GDM1 (cell line): Measurements from ENCODE around the gene PTPRN2.

Experiments used
- DNase-seq: peaks from one replicate; lab custom pipeline; 2025; lab: John Stamatoyannopoulos, UW

The PTPRN2 gene

DNA sequence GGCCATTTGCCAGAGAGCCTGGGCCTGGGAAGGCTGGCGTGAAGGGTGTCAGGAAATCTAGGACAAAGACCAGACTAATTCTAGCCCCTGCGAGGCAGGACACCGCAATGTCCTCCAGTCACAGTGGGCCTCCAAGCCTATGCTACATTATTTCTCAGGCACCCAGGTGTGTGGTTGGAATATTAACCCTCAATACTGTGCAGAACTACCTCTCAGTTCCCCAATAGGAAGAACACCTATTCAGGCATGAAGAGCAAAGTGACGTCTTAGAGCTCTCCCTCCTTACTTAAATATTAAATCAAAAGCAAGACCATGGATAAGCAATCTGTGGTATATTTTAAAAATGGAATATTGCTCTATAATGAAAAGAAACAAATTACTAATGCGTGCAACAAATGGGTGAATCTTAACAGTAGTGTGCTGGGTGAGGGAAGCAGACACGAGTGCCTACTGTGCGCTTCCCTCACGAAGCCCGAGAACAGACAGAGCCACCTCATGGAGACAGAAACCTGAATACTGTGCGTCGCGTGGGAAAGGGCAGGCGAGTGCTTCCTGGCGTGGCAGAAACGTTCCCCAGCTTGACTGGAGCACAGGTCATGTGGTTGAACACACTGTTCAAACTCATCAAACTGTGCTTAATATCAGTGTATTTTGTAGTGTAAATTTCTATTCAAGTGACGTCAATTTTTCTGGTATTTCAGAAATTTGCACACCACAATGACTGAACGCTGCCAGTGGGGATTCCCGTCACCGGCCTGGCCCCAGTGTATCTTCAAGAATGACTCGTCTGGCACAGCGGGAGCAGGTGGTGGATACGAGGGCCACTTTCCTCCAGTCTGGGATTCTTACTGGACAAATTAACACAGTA is 15.5 kb upstream of the PTPRN2 start:
- no peak for DNase-seq

GRCh38 chr7:158602041-158602440 is 14.4 kb upstream of the PTPRN2 start:
- DNase-seq = no peak

DNA sequence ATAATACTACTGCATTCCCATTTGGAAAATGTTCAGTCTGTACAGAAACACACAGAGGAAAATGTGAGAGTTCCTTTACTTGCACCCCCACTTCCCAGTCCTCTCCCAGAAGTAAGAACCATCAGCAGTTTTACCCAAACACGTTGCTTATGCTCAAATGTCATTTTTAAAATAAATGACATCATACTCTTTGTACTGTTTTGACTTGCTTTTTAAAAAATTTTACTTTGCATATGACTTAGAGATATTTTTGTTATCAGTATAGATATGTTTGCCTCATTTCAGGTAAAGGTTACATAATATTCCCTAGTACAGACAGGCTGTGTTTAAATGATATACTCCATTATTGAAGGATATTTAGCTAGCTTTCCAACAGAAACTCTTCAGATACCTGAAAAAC is 13.5 kb upstream of the PTPRN2 start:
- no peak for DNase-seq

- no peak for DNase-seq
These were observed 9.1 kb upstream of the PTPRN2 start for GRCh38 chr7:158596745-158597144.

- DNase-seq = no peak
These were observed 8.7 kb upstream of the PTPRN2 start for GRCh38 chr7:158596309-158596708.

DNA sequence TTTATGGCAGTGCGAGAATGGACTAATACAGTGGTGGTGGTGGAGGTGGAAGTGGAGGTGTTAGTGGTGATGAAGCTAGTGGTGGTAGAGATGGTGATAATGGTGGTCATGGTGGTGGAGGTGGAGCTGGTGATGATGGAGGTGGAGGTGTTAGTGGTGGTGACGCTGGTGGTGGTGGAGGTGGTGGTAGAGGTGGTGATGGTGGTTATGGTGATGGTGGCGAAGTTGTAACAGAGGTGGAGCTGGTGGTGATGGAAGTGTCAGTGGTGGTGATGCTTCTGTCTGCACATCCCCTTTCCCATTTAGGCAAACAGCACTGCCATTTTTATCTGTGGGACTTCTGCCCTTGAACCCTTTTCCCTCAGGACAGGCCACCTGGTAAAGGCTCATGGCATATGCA is 7.4 kb upstream of the PTPRN2 start:
- DNase-seq = no peak

DNA sequence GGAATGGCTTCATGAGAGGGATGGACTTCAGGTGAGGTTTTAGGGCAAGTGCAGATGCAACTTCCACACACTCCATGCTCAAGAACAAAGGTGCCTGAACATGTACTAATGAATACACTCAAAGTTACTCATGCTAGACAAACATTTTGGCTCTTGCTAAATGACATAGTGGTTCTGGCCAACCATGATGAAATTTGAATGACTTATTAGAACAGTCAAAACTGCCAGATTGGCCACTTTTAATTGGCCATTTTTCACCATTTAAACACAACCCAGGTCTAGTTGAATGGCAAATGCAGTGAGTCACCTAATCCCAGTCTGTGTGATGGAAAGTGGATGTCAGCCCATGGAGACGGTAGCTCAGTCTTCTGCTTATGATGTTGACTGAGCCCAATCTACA is 4.9 kb upstream of the PTPRN2 start:
- DNase-seq = no peak

- no peak for DNase-seq
These were observed 4.3 kb upstream of the PTPRN2 start for GRCh38 chr7:158591944-158592343.

DNA sequence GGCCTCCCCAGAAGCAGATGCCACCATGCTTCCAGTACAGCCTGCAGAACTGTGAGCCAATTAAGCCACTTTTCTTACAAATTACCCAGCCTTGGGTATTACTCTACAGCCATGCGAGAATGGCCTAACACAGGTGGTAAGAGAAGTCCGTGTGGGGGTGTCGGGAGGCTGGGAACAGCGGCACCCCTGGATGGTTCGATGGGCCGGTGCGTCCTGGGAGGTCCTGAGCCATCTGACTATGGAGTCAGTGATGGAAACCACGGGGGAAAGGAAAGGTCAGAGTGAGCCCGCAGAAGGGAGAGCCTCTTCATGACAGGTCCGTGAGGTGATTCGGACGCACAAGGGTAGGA is 2.5 kb upstream of the PTPRN2 start:
- DNase-seq = no peak

GRCh38 chr7:158589653-158590052 is 2.0 kb upstream of the PTPRN2 start:
- DNase-seq = no peak

- no peak for DNase-seq
These were observed 1.3 kb upstream of the PTPRN2 start for GRCh38 chr7:158588878-158589442.

DNA sequence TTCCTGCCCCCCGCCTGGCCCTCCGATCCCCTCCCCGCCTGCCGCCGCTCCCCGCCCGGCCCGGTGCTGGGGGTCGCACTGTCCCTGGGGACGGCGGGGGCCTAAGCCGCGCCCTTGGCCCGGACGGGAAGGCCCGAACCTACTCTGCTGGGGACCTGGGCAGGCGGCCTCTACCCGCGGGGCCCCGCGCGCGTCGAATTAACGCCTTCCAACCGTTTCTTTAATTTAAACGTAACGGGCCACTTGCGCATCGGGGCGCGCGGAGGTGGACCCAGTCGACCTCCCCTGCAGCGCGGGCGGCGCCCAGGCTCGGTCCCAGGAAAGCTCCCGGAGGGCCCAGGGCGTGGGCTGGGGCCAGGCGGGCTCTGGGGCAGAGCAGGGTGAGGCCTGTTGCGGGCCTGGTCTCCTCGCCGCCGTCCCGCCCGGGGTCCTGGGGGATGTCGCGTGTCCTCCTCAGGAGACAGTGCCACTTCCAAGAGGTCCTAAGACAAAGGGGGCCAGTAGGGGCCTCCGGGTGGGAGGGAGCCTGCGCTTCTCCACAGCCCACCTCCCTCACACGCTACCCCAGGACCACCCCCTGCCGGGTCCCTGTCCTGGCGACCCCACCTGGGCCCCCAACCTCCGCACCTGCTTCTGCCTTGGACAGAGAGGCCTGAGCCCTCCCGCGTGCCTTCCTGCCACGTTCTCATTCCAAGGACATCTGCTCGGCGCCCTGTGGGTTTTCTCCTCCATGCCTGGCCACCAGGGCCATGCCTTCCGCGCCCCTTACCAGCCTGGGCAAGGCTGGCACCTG is 658 bp upstream of the PTPRN2 start:
- DNase-seq = no peak

DNA sequence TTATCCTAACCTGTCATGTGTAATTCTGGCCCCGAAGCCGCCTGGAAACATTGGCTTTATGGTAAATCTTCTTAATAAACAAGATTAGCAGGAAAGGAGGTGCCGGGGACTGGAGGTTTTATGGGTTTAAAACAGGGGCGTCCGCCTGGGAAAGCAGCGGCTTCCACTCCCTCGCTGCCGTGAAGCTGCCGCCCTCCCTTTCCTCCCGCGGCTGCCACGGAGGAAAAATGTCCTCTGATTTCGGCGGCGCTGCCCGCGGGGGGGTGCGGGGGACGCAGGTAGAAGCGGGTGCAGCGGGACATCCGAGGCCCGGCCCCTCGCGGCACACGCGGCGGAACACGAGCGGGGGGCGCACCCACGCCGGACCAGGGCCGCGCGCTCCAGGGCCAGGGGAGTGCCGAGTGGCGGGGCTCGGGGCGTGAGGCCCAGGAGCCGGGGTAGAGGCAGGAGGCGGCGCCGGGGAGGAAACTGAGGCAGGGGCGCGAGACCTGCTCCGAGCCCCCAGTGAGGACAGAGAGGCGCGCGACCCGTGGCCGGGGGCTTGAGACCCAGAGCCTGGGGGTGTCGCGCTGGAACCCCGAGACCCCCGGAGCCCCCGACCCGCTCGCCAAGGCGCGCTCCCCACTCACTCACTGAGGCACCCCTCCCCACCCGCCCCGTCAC is 993 bp downstream of the PTPRN2 start:
- no peak for DNase-seq

- DNase-seq = no peak
These were observed 1.7 kb downstream of the PTPRN2 start for GRCh38 chr7:158585721-158586498.

DNA sequence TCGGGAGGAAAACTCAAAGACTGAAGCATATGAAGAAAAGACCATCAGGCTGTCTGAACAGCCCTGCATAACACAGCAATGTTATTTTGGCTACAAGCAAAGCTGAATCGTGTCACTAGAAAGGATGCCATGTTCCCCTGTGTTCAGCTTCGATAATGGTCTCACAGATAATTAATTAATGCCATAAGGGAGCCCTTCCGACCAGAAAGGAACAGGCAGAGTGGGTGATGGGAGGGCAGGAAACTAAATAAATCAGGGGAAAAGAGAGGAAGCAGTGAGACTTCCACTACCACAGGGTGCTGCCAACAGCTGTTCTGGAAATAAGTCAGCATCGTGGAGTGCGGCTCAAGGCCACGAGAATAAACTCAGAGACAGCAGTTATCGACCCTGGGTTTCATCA is 3.2 kb downstream of the PTPRN2 start:
- DNase-seq = no peak

GRCh38 chr7:158583810-158584209 is 3.8 kb downstream of the PTPRN2 start:
- no peak for DNase-seq

- no peak for DNase-seq
These were observed 4.5 kb downstream of the PTPRN2 start for GRCh38 chr7:158583143-158583542.

DNA sequence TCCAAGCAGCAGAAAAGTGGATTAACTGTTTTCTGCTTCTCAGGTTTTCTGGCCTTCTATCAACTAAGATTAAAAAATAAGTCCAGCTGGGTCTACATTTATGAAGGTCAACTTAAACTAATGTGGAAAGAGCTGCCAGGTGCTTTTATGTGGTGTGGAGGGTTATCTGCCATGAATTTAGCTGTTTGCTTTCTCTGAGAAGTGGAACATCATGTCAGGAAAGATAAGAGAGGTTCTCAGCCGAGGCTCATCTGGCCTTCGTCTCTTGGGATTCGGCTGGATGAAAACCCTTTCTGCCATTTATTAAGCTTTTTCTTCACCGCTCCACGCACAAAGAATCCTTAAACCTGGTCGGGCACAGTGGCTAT is 5.5 kb downstream of the PTPRN2 start:
- no peak for DNase-seq

GRCh38 chr7:158581440-158582088 is 6.1 kb downstream of the PTPRN2 start:
- no peak for DNase-seq

DNA sequence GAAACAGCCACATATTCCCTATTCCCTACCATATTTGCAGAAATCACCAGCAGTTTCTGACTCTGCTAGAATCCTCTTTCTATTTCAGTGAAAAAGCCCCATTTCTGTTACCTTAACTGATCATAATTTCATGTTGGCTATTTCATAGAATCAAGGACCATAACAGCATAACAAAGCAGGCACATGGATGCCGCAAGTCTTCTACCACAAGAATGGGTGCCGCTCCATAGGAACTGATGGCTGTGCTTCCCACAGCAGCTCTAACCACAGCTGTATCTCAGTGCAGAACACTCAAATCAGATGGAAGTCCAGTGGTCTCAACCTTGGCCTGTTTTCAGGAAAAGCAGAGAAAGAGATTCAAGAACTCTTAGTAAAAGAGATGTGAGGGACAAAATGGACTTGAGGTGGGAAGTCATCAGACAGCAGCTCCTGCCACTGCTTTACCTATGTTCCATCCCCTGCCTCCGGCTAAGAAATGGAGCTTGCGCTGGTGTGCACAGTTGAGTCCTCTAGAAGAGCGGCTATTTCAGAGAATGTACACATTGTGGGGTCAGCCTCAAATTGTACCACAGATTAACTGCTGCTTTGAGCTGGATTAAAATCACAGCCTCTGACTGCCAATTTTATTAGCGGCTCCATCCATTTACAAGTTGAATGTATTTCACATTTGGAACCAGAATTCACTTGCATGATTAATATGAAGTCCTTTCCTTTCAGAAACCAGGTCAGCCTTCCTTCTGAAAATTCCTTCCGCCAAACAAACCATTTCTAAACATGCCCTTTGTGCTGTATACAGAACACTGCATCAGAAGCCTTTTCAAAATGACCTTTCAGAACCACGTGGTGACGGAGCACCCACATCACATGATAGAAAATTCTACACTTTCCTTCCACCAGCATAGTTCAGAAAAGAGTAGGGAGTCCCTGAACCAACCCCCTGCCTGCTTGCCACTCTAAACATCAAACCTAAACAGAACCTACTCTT is 7.7 kb downstream of the PTPRN2 start:
- no peak for DNase-seq
